ENCODE data around the gene ERN1. TPM values are rescaled to one million over a fixed set of nuclear protein-coding genes. Genes with fewer than 3 reads are reported as not detected.

Gene ERN1
- total and polyA plus RNA-seq, 2 donors (not counting 1 experiment from before 2014, with no cell fraction given), result 3.3 to 11.7 TPM

DNA sequence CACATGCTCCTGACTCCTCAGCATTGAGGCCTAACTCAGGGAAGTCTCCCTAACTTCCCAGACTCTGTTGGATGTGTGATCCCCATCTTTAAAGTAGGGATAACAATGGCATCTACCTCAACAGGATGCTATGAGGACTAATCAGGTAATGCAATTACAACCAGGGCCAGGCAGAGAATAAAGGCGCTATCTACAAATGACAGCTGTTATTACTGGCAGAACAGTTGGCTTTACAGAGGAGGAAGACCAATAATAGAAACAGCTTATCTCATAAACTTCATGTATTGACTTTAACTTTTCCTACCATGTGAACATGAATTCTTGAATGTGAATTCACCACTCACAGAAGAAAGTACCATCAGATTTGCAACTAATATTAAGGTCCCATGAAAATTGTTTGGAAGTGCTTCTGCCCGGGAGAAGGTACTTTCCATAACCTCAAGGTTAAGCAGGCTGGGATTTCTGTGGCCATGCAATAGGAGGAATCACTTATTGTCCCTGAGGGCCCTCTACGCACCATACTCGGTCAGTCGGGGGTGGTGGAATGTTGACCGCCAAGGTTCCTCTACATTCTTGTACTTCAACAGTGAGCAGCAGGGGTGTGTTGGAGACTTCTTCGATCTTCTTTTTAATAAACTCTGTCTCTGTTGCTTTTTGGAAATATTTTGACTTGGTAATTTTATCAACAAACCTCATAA lies 22.6 kb upstream of the ERN1 start:
- no peak overlapping the region for H3K4me3 ChIP-seq (replicated peaks in 1 of 4; ENCODE audit: control extremely low read depth in 1 of 4, insufficient read depth in 1 of 4, low read depth in 3 of 4, low read length in 4 of 4)
- H3K9ac ChIP-seq (ENCODE audit: insufficient read depth, low read length), result no peak overlapping the region
- no peak overlapping the region for H2AFZ ChIP-seq (ENCODE audit: low read length)
- TF ChIP-seq, protein P1, sequence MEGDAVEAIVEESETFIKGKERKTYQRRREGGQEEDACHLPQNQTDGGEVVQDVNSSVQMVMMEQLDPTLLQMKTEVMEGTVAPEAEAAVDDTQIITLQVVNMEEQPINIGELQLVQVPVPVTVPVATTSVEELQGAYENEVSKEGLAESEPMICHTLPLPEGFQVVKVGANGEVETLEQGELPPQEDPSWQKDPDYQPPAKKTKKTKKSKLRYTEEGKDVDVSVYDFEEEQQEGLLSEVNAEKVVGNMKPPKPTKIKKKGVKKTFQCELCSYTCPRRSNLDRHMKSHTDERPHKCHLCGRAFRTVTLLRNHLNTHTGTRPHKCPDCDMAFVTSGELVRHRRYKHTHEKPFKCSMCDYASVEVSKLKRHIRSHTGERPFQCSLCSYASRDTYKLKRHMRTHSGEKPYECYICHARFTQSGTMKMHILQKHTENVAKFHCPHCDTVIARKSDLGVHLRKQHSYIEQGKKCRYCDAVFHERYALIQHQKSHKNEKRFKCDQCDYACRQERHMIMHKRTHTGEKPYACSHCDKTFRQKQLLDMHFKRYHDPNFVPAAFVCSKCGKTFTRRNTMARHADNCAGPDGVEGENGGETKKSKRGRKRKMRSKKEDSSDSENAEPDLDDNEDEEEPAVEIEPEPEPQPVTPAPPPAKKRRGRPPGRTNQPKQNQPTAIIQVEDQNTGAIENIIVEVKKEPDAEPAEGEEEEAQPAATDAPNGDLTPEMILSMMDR (conservative IDR thresholded peaks at IDR 0.05 in 1 of 2, IDR thresholded peaks at IDR 0.05 in 1 of 2; ENCODE audit: low read depth in 1 of 2, low read length in 2 of 2), result no peak
- no peak for TF ChIP-seq EZH2 (IDR thresholded peaks at IDR 0.05; ENCODE audit: low read length, missing control alignments)
- H3K4me2 ChIP-seq (ENCODE audit: extremely low read depth, insufficient read depth, low read length), result no peak overlapping the region
- no peak overlapping the region for H3K27ac ChIP-seq (ENCODE audit: insufficient read depth, low read length)
- peaks cover 2% of the 10 kb centered on the region for H3K4me1 ChIP-seq (ENCODE audit: control insufficient read depth, extremely low read depth, insufficient read depth, low read length)
- H3K27me3 ChIP-seq (ENCODE audit: control insufficient read depth, insufficient read depth, low read length), result no peaks in the 10 kb centered on the region
- no peaks in the 10 kb centered on the region for H3K9me3 ChIP-seq (ENCODE audit: control insufficient read depth, insufficient read depth, low read depth, low read length)
- no peaks in the 10 kb centered on the region for H3K79me2 ChIP-seq (ENCODE audit: control insufficient read depth, insufficient read depth, low read length)
- DNase-seq (ENCODE audit: low read depth in 2 of 2), result no peak
- H3K36me3 ChIP-seq (ENCODE audit: control insufficient read depth, insufficient read depth, low read length), result peaks cover 1% of the 10 kb centered on the region
- no peaks in the 10 kb centered on the region for H4K20me1 ChIP-seq (ENCODE audit: control insufficient read depth, extremely low read depth, insufficient read depth, low read length)

DNA sequence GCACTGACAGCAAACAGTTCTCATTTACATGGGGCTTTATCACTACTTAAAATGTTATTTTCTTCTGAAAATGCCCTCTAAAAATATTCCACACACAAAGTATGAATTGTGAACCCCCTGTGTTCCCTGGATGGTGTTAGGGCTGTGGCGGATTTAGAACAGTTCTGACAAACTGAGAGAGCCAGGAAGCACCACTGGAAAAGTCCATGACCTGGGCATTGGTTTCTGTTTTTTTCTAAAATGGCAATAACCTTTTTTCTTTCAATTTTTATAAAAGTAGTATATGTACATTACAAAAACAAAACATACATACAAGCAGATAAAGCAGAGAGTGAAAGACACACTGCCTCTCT lies 21.0 kb upstream of the ERN1 start:
- Histone ChIP-seq H3K36me3 (ENCODE audit: control insufficient read depth, insufficient read depth, low read length) (peaks cover 1% of the 10 kb centered on the region), H3K27me3 (ENCODE audit: control insufficient read depth, insufficient read depth, low read length) (no peaks in the 10 kb centered on the region), H3K4me1 (ENCODE audit: control insufficient read depth, extremely low read depth, insufficient read depth, low read length) (peaks cover 4% of the 10 kb centered on the region), H3K9me3 (ENCODE audit: control insufficient read depth, insufficient read depth, low read depth, low read length) (no peaks in the 10 kb centered on the region), H3K4me3 (replicated peaks in 1 of 4; ENCODE audit: control extremely low read depth in 1 of 4, insufficient read depth in 1 of 4, low read depth in 3 of 4, low read length in 4 of 4) (no peak overlapping the region), H3K79me2 (ENCODE audit: control insufficient read depth, insufficient read depth, low read length) (peaks cover 7% of the 10 kb centered on the region), H4K20me1 (ENCODE audit: control insufficient read depth, extremely low read depth, insufficient read depth, low read length) (no peaks in the 10 kb centered on the region), H3K4me2 (ENCODE audit: extremely low read depth, insufficient read depth, low read length) (no peak overlapping the region), H3K9ac (ENCODE audit: insufficient read depth, low read length) (no peak overlapping the region), H3K27ac (ENCODE audit: insufficient read depth, low read length) (no peak overlapping the region), H2AFZ (ENCODE audit: low read length) (no peak overlapping the region)
- TF ChIP-seq, protein P1 (conservative IDR thresholded peaks at IDR 0.05 in 1 of 2, IDR thresholded peaks at IDR 0.05 in 1 of 2; ENCODE audit: low read depth in 1 of 2, low read length in 2 of 2), result no peak
- no peak for TF ChIP-seq EZH2 (IDR thresholded peaks at IDR 0.05; ENCODE audit: low read length, missing control alignments)
- DNase-seq (ENCODE audit: low read depth in 2 of 2), result no peak

DNA sequence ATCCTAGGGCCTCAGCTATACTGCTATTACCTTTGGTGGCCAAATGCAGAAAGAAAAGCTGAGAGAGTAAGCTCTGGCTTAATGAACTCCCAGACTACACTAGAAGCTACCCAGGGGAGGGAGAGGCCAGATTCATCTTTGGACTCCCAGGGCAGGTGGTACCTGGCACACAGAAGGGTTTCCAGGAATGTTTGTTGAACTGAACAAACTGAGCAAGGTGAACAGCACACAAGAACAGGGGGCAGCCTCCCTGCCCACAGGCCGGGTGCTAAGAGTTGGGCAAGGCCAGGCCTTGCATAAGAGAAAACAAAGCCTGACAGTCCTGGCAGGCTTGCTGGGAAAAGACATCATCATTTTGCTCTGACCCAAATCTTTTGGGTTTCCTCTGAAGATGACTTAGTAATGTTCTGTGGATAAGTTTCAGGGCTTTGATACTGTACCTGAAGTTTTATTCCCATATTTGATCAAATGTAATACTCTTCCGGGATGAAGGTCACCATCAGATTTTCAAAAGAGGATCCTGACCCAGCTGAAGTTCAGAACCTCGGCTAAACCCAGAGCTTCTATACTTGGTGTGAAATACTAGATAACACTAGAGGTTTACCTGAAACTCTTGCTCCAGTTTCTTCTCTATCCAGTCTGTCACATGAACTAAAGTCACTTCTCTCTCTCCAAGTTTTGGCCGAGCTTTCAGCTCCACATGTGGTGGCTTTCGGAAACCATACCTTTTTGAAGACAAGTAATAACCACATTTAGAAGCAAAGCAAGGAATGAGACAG lies 20.5 kb upstream of the ERN1 start:
- Histone ChIP-seq H3K27ac (ENCODE audit: insufficient read depth, low read length) (no peak overlapping the region), H3K4me2 (ENCODE audit: extremely low read depth, insufficient read depth, low read length) (no peak overlapping the region), H4K20me1 (ENCODE audit: control insufficient read depth, extremely low read depth, insufficient read depth, low read length) (no peaks in the 10 kb centered on the region), H3K79me2 (ENCODE audit: control insufficient read depth, insufficient read depth, low read length) (peaks cover 8% of the 10 kb centered on the region), H3K9ac (ENCODE audit: insufficient read depth, low read length) (no peak overlapping the region), H3K4me3 (replicated peaks in 1 of 4; ENCODE audit: control extremely low read depth in 1 of 4, insufficient read depth in 1 of 4, low read depth in 3 of 4, low read length in 4 of 4) (no peak overlapping the region), H3K4me1 (ENCODE audit: control insufficient read depth, extremely low read depth, insufficient read depth, low read length) (peaks cover 4% of the 10 kb centered on the region), H3K27me3 (ENCODE audit: control insufficient read depth, insufficient read depth, low read length) (no peaks in the 10 kb centered on the region), H3K36me3 (ENCODE audit: control insufficient read depth, insufficient read depth, low read length) (peaks cover 1% of the 10 kb centered on the region), H3K9me3 (ENCODE audit: control insufficient read depth, insufficient read depth, low read depth, low read length) (no peaks in the 10 kb centered on the region), H2AFZ (ENCODE audit: low read length) (no peak overlapping the region)
- no peak for TF ChIP-seq EZH2 (IDR thresholded peaks at IDR 0.05; ENCODE audit: low read length, missing control alignments)
- TF ChIP-seq, protein P1 (conservative IDR thresholded peaks at IDR 0.05 in 1 of 2, IDR thresholded peaks at IDR 0.05 in 1 of 2; ENCODE audit: low read depth in 1 of 2, low read length in 2 of 2), result no peak
- DNase-seq (ENCODE audit: low read depth in 2 of 2), result peak in 1 of 2 donors; percentile 35
